SU-DHL-6 (cell line): Measurements from ENCODE around the gene TNS3.

Experiments used
- H2AFZ ChIP-seq: fragments of 200-600 bp; sonication (generic); 2 replicates; pipeline ENCODE4 v1.6.1; 2014; ENCODE audit warnings: low read depth, mild to moderate bottlenecking, moderate library complexity, mixed read lengths, antibody characterized with exemption, low read length; ENCODE audit not compliant: severe bottlenecking
- H3F3A ChIP-seq: fragments of 200-600 bp; shearing (Covaris generic); 2 replicates; pipeline ENCODE4 v1.6.0; 2016; ENCODE audit warnings: antibody characterized with exemption, mild to moderate bottlenecking; ENCODE audit not compliant: insufficient read depth
- H3K27ac ChIP-seq: fragments of 200-600 bp; sonication (generic); 2 replicates; pipeline ENCODE4 v1.5.1; 2016; ENCODE audit warnings: low read depth, mild to moderate bottlenecking, low read length, moderate library complexity, mixed read lengths
- H3K27me3 ChIP-seq: fragments of 200-600 bp; sonication (generic), shearing (Covaris generic); 2 replicates; pipeline ENCODE4 v1.6.0; 2014; ENCODE audit warnings: mild to moderate bottlenecking, low read length
- H3K36me3 ChIP-seq: fragments of 200-600 bp; sonication (generic); 2 replicates; pipeline ENCODE4 v1.6.1; 2014; ENCODE audit warnings: mild to moderate bottlenecking, low read length, mixed read lengths
- H3K4me2 ChIP-seq: fragments of 300-600, 200-600 bp; shearing (Covaris generic), sonication (generic); 2 replicates; pipeline ENCODE4 v1.6.0; 2014; ENCODE audit warnings: low read length, low read depth, mild to moderate bottlenecking; ENCODE audit not compliant: poor library complexity, severe bottlenecking
- H3K4me3 ChIP-seq: fragments of 200-600 bp; sonication (generic); 2 replicates; pipeline ENCODE4 v1.5.1; 2014; ENCODE audit warnings: antibody characterized with exemption, low read length, mild to moderate bottlenecking, mixed read lengths; ENCODE audit not compliant: insufficient read depth, poor library complexity, severe bottlenecking
- H3K79me2 ChIP-seq: fragments of 200-600 bp; sonication (generic); 2 replicates; pipeline ENCODE4 v1.6.1; 2014; ENCODE audit warnings: mild to moderate bottlenecking, low read length, moderate library complexity; ENCODE audit not compliant: insufficient read depth
- H3K9ac ChIP-seq: fragments of 200-600 bp; sonication (generic); 2 replicates; pipeline ENCODE4 v1.7.0; 2014; ENCODE audit warnings: mild to moderate bottlenecking, low read length
- H3K9me2 ChIP-seq: fragments of 200-600 bp; sonication (generic); replicated peaks from 2 replicates; pipeline ENCODE4 v1.6.1; 2014; ENCODE audit warnings: low read length; ENCODE audit not compliant: insufficient read depth
- H3K9me3 ChIP-seq: fragments of 200-600 bp; sonication (generic); 2 replicates; pipeline ENCODE4 v1.6.1; 2014; ENCODE audit warnings: low read length, mixed read lengths; ENCODE audit not compliant: insufficient read depth
- H4K20me1 ChIP-seq: fragments of 200-600 bp; sonication (generic); 2 replicates; pipeline ENCODE4 v1.6.1; 2014; ENCODE audit warnings: low read depth, mild to moderate bottlenecking, antibody characterized with exemption, low read length, moderate library complexity, mixed read lengths
- CTCF ChIP-seq: fragments of 200-600 bp; sonication (generic); IDR thresholded peaks from one replicate; pipeline ENCODE4 v1.5.1; 2017; ENCODE audit warnings: antibody characterized with exemption, mild to moderate bottlenecking, low read length, moderate library complexity; ENCODE audit not compliant: insufficient read depth, poor library complexity, severe bottlenecking
- EZH2phosphoT487 ChIP-seq: fragments of 200-600 bp; sonication (generic), shearing (Covaris generic); conservative IDR thresholded peaks from 2 replicates; pipeline ENCODE4 v1.6.1; 2018; ENCODE audit warnings: mild to moderate bottlenecking, antibody characterized with exemption, low read length, moderate library complexity, mixed read lengths

TNS3 gene

GRCh38 chr7:47290466-47290865, 291.4 kb downstream of the TNS3 start:
- no peak overlapping the region for H3K27ac ChIP-seq
- H3K36me3 ChIP-seq, result 0 out of 2 replicates have a peak, but pooled peaks cover 8% of the 10 kb centered on the region
- no peaks in the 10 kb centered on the region for H3K9me2 ChIP-seq
- no peak overlapping the region for H2AFZ ChIP-seq
- H3K4me3 ChIP-seq, result no peak overlapping the region
- H3K9ac ChIP-seq, result no peak overlapping the region
- no peaks in the 10 kb centered on the region for H4K20me1 ChIP-seq
- no peaks in the 10 kb centered on the region for H3K9me3 ChIP-seq
- H3K4me2 ChIP-seq, result no peak overlapping the region
- H3K79me2 ChIP-seq, result no peaks in the 10 kb centered on the region
- H3F3A ChIP-seq, result no peaks in the 10 kb centered on the region
- no peak for TF ChIP-seq EZH2phosphoT487
- TF ChIP-seq CTCF, result no peak
- no peaks in the 10 kb centered on the region for H3K27me3 ChIP-seq

GRCh38 chr7:47288060-47288459, 293.9 kb downstream of the TNS3 start:
- H3K27me3 ChIP-seq, result no peaks in the 10 kb centered on the region
- no peak overlapping the region for H3K27ac ChIP-seq
- no peaks in the 10 kb centered on the region for H3K79me2 ChIP-seq
- no peaks in the 10 kb centered on the region for H4K20me1 ChIP-seq
- no peak overlapping the region for H3K9ac ChIP-seq
- no peak overlapping the region for H3K4me3 ChIP-seq
- no peaks in the 10 kb centered on the region for H3K9me3 ChIP-seq
- no peaks in the 10 kb centered on the region for H3F3A ChIP-seq
- 0 out of 2 replicates have a peak, but pooled peaks cover 9% of the 10 kb centered on the region for H3K36me3 ChIP-seq
- TF ChIP-seq EZH2phosphoT487 (no peak), CTCF (no peak)
- H2AFZ ChIP-seq, result no peak overlapping the region
- no peaks in the 10 kb centered on the region for H3K9me2 ChIP-seq
- no peak overlapping the region for H3K4me2 ChIP-seq

- H3K9me3 ChIP-seq, result no peaks in the 10 kb centered on the region
- no peak overlapping the region for H3K27ac ChIP-seq
- H3K79me2 ChIP-seq, result no peaks in the 10 kb centered on the region
- H3K4me2 ChIP-seq, result no peak overlapping the region
- no peaks in the 10 kb centered on the region for H3K27me3 ChIP-seq
- no peak overlapping the region for H3K9ac ChIP-seq
- H3F3A ChIP-seq, result no peaks in the 10 kb centered on the region
- H4K20me1 ChIP-seq, result no peaks in the 10 kb centered on the region
- no peak overlapping the region for H3K4me3 ChIP-seq
- 0 out of 2 replicates have a peak, but pooled peaks cover 9% of the 10 kb centered on the region for H3K36me3 ChIP-seq
- H3K9me2 ChIP-seq, result no peaks in the 10 kb centered on the region
- TF ChIP-seq EZH2phosphoT487 (no peak), CTCF (no peak)
- no peak overlapping the region for H2AFZ ChIP-seq
These were observed 295.9 kb downstream of the TNS3 start for GRCh38 chr7:47285860-47286491.
